ENCODE measurements around the gene RABGEF1. TPM values are rescaled to one million over a fixed set of nuclear protein-coding genes. Genes with fewer than 3 reads are reported as not detected.

Gene RABGEF1
- total and polyA plus RNA-seq, 2 of the 8 experiments (the other 6 are each of a cell fraction or from before 2014, with no cell fraction given) = 10.2 to 18.0 TPM

DNA sequence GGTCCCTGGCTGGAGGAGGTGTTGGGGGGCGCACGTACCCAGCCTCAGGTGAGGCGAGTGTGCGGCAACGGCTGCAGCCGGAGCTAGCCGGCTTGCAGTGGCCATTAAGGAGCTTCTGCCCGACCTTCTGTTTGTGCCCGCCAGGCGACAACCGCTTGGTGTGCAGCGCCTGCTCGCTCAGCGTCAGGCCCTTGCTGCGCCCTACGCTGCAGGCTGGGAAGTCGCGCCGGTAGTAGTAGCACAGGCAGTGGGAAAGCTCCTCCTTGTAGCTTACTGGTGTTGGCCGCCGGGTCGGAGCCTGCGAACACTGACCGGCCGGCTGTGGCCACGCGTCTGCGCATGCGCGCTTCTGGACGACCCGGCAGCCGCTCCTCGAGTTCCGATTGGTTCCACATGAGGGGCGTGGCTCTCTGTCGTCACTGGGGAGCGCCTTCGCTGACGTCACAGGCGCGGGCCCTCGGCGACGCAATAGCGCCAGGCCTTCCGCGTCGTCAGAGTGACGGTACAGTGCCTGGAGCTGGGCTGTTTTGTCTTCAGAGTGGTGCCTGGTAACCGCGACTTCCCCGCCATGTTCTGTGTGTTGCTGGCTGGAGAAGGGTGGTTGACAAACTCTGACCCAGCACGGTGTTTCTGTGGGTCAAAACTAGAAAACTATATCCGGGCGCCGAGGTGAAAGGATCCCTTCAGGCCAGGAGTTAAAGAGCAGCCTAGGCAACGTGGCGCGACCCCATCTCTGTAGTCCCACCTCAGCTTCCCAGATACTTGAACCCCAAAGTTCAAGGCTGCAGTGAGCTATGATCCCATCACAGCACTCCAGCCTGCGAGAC is 104.2 kb downstream of the RABGEF1 start (continued):
- TF ChIP-seq, protein P1, sequence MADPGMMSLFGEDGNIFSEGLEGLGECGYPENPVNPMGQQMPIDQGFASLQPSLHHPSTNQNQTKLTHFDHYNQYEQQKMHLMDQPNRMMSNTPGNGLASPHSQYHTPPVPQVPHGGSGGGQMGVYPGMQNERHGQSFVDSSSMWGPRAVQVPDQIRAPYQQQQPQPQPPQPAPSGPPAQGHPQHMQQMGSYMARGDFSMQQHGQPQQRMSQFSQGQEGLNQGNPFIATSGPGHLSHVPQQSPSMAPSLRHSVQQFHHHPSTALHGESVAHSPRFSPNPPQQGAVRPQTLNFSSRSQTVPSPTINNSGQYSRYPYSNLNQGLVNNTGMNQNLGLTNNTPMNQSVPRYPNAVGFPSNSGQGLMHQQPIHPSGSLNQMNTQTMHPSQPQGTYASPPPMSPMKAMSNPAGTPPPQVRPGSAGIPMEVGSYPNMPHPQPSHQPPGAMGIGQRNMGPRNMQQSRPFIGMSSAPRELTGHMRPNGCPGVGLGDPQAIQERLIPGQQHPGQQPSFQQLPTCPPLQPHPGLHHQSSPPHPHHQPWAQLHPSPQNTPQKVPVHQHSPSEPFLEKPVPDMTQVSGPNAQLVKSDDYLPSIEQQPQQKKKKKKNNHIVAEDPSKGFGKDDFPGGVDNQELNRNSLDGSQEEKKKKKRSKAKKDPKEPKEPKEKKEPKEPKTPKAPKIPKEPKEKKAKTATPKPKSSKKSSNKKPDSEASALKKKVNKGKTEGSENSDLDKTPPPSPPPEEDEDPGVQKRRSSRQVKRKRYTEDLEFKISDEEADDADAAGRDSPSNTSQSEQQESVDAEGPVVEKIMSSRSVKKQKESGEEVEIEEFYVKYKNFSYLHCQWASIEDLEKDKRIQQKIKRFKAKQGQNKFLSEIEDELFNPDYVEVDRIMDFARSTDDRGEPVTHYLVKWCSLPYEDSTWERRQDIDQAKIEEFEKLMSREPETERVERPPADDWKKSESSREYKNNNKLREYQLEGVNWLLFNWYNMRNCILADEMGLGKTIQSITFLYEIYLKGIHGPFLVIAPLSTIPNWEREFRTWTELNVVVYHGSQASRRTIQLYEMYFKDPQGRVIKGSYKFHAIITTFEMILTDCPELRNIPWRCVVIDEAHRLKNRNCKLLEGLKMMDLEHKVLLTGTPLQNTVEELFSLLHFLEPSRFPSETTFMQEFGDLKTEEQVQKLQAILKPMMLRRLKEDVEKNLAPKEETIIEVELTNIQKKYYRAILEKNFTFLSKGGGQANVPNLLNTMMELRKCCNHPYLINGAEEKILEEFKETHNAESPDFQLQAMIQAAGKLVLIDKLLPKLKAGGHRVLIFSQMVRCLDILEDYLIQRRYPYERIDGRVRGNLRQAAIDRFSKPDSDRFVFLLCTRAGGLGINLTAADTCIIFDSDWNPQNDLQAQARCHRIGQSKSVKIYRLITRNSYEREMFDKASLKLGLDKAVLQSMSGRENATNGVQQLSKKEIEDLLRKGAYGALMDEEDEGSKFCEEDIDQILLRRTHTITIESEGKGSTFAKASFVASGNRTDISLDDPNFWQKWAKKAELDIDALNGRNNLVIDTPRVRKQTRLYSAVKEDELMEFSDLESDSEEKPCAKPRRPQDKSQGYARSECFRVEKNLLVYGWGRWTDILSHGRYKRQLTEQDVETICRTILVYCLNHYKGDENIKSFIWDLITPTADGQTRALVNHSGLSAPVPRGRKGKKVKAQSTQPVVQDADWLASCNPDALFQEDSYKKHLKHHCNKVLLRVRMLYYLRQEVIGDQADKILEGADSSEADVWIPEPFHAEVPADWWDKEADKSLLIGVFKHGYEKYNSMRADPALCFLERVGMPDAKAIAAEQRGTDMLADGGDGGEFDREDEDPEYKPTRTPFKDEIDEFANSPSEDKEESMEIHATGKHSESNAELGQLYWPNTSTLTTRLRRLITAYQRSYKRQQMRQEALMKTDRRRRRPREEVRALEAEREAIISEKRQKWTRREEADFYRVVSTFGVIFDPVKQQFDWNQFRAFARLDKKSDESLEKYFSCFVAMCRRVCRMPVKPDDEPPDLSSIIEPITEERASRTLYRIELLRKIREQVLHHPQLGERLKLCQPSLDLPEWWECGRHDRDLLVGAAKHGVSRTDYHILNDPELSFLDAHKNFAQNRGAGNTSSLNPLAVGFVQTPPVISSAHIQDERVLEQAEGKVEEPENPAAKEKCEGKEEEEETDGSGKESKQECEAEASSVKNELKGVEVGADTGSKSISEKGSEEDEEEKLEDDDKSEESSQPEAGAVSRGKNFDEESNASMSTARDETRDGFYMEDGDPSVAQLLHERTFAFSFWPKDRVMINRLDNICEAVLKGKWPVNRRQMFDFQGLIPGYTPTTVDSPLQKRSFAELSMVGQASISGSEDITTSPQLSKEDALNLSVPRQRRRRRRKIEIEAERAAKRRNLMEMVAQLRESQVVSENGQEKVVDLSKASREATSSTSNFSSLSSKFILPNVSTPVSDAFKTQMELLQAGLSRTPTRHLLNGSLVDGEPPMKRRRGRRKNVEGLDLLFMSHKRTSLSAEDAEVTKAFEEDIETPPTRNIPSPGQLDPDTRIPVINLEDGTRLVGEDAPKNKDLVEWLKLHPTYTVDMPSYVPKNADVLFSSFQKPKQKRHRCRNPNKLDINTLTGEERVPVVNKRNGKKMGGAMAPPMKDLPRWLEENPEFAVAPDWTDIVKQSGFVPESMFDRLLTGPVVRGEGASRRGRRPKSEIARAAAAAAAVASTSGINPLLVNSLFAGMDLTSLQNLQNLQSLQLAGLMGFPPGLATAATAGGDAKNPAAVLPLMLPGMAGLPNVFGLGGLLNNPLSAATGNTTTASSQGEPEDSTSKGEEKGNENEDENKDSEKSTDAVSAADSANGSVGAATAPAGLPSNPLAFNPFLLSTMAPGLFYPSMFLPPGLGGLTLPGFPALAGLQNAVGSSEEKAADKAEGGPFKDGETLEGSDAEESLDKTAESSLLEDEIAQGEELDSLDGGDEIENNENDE (IDR thresholded peaks at IDR 0.05; ENCODE audit: insufficient replicate concordance, low read length) = no peak
- no peak for TF ChIP-seq CTBP2 (IDR thresholded peaks at IDR 0.05; ENCODE audit: borderline replicate concordance, insufficient read depth, insufficient read length, low read length)
- no peak for TF ChIP-seq CBX5 (IDR thresholded peaks at IDR 0.05; ENCODE audit: low read depth, low read length)
- no peak for TF ChIP-seq POU5F1 (IDR thresholded peaks at IDR 0.05; ENCODE audit: low read depth, low read length)
- TF ChIP-seq HDAC2 (IDR thresholded peaks at IDR 0.05; ENCODE audit: borderline replicate concordance in 1 of 2, low read depth in 2 of 2, low read length in 2 of 2) = no peak
- TF ChIP-seq RFX5 (IDR thresholded peaks at IDR 0.05; ENCODE audit: borderline replicate concordance, low read depth, low read length) = no peak
- TF ChIP-seq POLR2A (IDR thresholded peaks at IDR 0.05; ENCODE audit: control extremely low read depth in 1 of 2, low read depth in 2 of 2, low read length in 2 of 2) = peak; percentile 85 to 96
- no peak for TF ChIP-seq KDM1A (IDR thresholded peaks at IDR 0.05; ENCODE audit: borderline replicate concordance, low read length)
- TF ChIP-seq, protein P2, sequence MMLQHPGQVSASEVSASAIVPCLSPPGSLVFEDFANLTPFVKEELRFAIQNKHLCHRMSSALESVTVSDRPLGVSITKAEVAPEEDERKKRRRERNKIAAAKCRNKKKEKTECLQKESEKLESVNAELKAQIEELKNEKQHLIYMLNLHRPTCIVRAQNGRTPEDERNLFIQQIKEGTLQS (IDR thresholded peaks at IDR 0.05; ENCODE audit: insufficient read depth, low read depth, low read length) = peak; percentile 97
